Right ventricle myocardium superior (tissue), 1 donor: ENCODE results near the gene EPHA6. TPM values are rescaled to one million over a fixed set of nuclear protein-coding genes. Genes with fewer than 3 reads are reported as not detected.
"Not testable (repeated sequence)": the region's sequence is repeated elsewhere in the genome, so short reads cannot be mapped to it uniquely, and the experiment has no call there.

Experiments
- ATAC-seq: fragments of 200-7000 bp; cut with Tn5 transposase; one replicate; pipeline ENCODE4 v1.9.1; 2020; ENCODE audit warnings: mild to moderate bottlenecking; ENCODE audit not compliant: poor library complexity
- DNase-seq: peaks from one replicate; pipeline ENCODE4 v3.0.0-alpha.2; 2020
- intact Hi-C: fragments of 100-400 bp; cut with DNase I; formaldehyde crosslinking; loops from one replicate; pipeline ENCODE4 v1.11.2; 2022
- total RNA-seq: library from RNA; stranded (reverse); fragmentation: NEBNext Ultra II Directional; extraction: Animal tissue kit (Norgen Biotek cat#: 25700); gene quantifications from one replicate; pipeline ENCODE4 v1.2.1, GENCODE V29; 2021
- donor health status: DM: no; HTN: yes; CAD: no; lungs with severe emphysema.

EPHA6 gene
- total RNA-seq, 1 donor from 2014 or later = 0.70 TPM

GRCh38 chr3:96877510-96877909 is 63.1 kb downstream of the EPHA6 start:
- DNase-seq (no peak), ATAC-seq (no peak)
- intact Hi-C loops = no loop called here

DNA sequence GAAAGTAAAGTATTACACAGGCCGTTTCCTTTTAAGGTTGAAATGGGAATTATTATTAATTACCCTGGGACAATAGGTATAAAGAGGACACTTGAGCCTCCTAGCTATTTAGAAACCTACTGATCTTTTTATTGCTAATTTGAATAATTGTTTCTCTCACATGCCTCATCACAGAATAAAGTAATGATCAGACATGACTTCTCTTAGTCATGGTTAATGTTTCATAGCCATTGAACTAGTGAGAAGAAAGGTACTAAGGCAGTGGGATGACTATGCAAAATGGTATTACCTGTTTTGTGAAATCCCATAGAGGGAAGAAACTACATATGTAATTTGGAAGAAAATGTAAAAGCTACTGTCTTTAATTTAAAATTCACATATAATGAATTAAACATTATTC is 85.6 kb downstream of the EPHA6 start:
- ATAC-seq (no peak), DNase-seq (no peak)
- intact Hi-C loops = no loop called here

DNA sequence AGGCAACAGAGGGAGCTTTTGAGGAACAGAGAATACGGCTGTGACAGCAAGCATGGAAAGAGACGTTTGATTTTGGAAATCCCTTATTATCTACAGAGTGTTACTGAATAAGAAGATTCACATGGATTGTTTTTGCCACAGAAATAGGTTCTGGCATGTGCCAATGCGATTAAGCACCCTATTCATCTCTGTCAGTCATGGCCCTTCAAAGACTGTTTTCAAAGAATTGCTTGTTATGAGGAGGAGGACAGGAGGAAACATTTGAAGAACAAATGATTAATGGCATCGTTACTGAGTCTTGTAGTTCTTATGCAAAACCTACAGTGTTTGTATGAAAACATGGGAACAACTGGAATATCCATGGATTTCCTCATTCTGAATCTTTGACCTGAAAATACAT is 86.2 kb downstream of the EPHA6 start:
- intact Hi-C loops = no loop called here
- DNase-seq = no peak
- ATAC-seq = no peak

GRCh38 chr3:96915445-96915844 is 101.1 kb downstream of the EPHA6 start:
- no peak for ATAC-seq
- intact Hi-C loops = no loop called here
- no peak for DNase-seq

DNA sequence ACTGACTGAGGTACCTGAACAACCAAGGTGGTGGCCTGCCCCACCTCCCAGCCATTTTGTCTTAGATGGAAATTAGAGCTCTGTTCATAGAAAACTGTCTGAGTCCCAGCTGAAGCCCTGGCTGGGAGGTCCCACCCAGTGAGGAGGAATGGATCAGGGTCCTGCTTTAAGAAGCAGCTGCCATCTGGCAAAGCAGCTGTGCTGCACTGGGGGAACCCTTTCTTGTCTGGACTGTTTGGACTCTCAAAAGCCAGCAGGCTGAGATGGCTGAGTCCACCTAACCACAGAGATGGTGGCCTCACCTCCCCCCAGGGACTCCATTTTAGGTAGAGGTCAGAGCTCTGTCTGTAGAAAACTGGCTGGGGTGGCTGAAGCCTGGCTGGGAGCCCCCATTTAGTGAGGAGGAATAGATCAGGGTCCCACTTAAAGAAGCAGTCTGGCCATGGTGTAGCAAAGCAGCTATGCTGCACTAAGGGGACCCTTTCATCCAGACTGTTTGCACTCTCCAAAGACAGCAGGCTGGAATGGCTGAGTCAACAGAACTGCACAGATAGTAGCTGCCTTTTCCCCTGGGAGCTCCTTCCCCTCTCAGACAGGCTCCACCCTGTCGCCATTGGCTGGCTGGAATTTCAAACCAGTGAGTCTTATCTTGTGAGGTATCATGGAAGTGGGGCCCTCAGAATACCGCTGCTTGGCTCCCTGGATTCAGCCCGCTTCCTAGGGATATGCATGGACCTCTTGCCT is 116.9 kb downstream of the EPHA6 start:
- ATAC-seq (no peak), DNase-seq (no peak)
- intact Hi-C loops = no loop called here

DNA sequence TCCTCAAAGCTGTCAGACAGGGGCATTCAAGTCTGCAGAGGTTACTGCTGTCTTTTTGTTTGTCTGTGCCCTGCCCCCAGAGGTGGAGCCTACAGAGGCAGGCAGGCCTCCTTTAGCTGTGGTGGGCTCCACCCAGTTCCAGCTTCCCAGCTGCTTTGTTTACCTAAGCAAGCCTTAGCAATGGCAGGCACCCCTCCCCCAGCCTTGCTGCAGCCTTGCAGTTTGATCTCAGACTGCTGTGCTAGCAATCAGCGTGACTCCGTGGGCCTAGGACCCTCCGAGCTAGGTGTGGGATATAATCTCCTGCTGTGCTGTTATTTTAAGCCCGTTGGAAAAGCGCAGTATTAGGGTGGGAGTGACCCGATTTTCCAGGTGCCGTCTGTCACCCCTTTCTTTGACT is 127.7 kb downstream of the EPHA6 start:
- ATAC-seq, intact Hi-C loops, DNase-seq: not testable (repeated sequence)

DNA sequence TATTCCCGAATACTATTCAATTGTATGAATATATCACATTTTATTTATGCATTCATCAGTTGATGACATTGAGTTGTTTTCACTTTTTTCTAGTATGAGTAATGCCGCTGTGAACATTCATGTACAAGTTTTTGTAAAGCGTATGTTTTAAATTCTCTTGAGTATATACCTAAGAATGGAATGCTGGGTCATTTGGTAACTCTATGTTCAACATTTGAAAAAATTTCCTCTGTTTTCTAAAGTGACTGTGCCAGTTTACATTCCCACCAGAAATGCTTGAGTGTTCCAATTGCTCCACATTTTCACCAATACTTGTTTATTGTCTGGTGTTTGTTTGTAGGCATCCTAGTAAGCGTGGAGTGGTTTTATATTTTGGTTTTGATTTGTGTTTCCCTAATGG is 144.5 kb downstream of the EPHA6 start:
- no peak for ATAC-seq

DNA sequence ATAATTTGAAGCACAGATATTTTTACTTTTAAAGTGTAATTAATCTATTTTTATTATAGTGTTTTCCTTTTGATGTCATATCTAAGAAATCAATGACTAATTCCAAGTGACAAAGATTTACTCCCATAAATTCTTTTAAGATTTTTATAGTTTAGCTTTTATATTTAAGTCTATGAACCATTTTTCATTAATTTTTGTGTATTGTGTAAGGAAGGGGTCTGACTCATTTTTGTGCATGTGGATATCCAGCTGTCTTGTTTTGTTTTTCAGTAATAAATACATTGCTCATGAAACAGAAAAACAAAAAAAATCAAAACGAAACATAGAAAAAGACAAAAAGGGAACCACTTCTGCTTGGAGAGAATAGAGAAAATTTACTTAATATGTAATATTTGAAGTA is 145.1 kb downstream of the EPHA6 start:
- DNase-seq (no peak), ATAC-seq (no peak)
- intact Hi-C loops = no loop called here

More for the DNA sequence above, 144.5 kb downstream of the EPHA6 start:
- intact Hi-C loops = no loop called here
- no peak for DNase-seq

DNA sequence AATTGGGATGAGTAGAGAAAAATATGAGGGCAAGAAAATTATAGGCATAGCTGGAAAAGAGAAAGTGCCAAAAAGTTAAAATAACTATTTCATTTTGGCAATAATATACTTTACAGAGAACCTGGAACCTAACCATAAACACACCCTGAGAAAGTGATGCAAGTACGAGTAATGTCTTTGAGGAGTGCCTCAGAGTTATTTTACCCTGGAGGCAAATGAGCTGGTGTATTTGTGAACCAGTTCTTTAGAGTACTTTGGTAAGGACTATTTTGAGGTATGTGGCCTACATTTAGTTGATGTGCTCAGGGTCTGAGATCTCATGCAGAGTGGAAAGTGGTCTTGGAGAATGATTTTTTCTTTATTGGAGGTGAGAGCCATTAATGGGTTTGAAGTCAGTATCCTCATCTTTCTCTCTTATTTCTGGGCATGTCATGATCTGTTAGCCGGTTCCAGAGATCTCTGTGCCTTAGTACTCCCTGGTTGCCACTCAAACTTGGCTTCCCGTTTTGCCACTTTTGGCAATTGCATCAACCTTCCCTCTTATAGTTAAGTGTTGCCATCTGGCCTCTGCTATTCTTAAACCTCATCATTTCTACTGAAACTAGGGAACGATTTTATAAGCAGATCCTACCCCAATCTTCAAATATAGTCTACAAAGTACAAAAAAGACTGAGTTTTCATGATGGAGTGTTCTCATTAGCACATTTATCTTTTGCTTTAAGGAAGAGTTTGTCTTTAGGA is 145.7 kb downstream of the EPHA6 start:
- DNase-seq (no peak), ATAC-seq (no peak)
- intact Hi-C loops = no loop called here

DNA sequence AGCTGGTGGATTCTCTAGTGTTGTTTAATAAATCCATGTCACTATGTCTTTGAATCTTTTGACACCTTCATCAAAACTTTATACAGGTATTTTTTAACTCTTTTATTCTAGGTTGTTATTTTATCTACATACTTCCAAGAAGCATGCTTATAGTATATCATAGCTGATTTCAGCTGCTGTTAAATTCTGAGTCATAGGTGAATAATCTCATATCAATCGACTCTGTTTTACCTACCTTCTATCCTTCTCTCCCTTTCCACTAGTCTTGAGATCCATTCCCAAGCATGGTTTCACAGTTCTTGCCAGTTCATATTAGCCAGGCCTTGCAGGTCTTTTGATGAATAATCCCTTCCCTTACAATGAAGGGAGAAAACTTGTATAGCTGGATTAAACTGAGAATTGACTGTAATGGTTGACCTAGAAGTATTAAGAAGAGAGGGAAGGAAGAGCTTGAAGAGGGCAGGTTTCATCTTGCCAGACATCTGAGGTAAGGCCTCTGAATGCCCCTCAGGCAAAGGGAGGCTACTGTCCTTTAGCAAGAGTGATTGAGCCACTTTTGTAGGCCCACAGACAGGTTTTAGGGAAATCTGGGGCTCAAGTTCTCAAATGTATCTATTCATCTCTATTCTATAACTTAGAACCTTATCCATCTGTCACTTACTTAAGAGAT is 146.4 kb downstream of the EPHA6 start:
- DNase-seq = no peak
- no peak for ATAC-seq

DNA sequence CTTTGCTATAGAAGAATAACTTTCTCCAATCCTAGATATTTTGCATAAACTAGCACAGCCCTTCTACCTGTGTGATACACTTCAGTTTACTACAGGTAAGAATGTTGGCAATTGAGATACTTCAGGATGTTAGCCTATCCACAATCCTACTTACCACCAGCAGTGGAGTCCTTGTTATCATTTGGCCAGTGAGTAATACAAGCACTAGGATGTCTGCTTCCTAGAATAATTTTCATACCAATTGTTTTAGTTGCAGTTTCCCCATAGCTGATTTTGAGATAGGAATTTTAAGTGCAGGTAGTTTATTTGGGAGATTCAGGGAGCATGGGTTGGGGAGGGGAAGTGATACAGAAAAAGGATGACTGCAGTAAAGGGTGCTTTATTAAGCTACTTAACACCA is 147.2 kb downstream of the EPHA6 start:
- DNase-seq = no peak
- no peak for ATAC-seq
- intact Hi-C loops = no loop called here

More for the DNA sequence above, 146.4 kb downstream of the EPHA6 start:
- intact Hi-C loops = no loop called here

GRCh38 chr3:96966181-96966929 is 152.0 kb downstream of the EPHA6 start:
- intact Hi-C loops = no loop called here
- DNase-seq (no peak), ATAC-seq (no peak)

GRCh38 chr3:96970211-96970610 is 155.8 kb downstream of the EPHA6 start:
- ATAC-seq = no peak
- DNase-seq = no peak
- intact Hi-C loops = no loop called here

GRCh38 chr3:96977671-96978070 is 163.3 kb downstream of the EPHA6 start:
- ATAC-seq = no peak

GRCh38 chr3:96983716-96984115 is 169.3 kb downstream of the EPHA6 start:
- ATAC-seq, intact Hi-C loops, DNase-seq: not testable (repeated sequence)

More at GRCh38 chr3:96977671-96978070, 163.3 kb downstream of the EPHA6 start:
- intact Hi-C loops = no loop called here
- DNase-seq = no peak

- ATAC-seq = no peak
- DNase-seq = no peak
- intact Hi-C loops = no loop called here
Measured at GRCh38 chr3:96986241-96986640, 171.8 kb downstream of the EPHA6 start.

DNA sequence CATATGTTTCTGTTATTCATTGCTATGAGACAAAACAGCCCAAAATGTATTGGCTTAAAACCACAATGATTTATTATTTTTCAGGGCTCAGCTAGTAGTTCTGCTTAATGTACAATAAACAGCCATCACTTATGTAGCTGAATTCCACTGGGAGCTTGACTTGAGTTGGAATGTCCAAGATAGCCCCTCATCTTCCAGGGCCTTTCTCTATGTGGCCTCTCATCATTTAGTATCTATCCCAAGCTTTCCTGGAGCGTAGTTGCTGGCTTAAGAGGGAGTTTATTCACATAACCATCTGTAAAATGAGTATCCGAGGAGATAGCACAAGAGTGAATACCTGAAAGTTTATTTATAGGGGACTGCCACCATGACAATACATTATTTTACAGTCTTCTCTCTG is 176.8 kb downstream of the EPHA6 start:
- ATAC-seq = no peak
- intact Hi-C loops = no loop called here
- no peak for DNase-seq

- DNase-seq = no peak
- intact Hi-C loops = no loop called here
- ATAC-seq = no peak
Measured at GRCh38 chr3:96991800-96992365, 177.5 kb downstream of the EPHA6 start.

DNA sequence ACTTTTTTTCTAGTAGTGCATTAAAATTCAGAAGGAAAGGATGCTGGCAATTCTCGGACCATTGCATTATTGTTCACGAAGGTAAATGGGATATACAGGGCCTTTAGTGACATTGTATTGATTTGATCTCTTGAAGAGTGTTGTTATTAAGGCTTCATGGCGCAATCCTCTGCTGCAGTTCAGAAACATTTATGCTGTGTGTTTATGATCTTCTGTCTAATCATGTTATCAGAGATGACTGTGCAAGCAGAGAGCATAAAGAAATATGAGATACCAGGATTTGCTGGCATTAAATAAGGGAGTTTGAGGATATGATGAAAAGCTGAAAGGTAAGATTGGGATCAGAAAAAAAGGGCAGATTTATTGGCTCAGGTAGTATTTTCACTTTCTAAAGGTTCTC is 180.6 kb downstream of the EPHA6 start:
- DNase-seq (no peak), ATAC-seq (no peak)

More for the DNA sequence above, 180.6 kb downstream of the EPHA6 start:
- intact Hi-C loops = no loop called here
